DOHH2 (cell line): ENCODE measurements around the gene LALBA.

ENCODE experiments used
- CTCF ChIP-seq: fragments of 200-600 bp; sonication (generic); IDR thresholded peaks from one replicate; pipeline ENCODE4 v1.5.1; 2014; ENCODE audit warnings: antibody characterized with exemption, mild to moderate bottlenecking, low read depth, low read length; ENCODE audit not compliant: poor library complexity, severe bottlenecking
- EZH2phosphoT487 ChIP-seq: fragments of 200-600 bp; sonication (generic); IDR thresholded peaks from 2 replicates; pipeline ENCODE4 v1.6.1; 2017; ENCODE audit warnings: borderline replicate concordance, mild to moderate bottlenecking, antibody characterized with exemption, low read length, moderate library complexity, mixed read lengths

GRCh38 chr12:48569946-48570345 lies at the start of gene LALBA:
- TF ChIP-seq CTCF (no peak), EZH2phosphoT487 (no peak)
